ENCODE measurements around the gene SGSM2.

Gene SGSM2

DNA sequence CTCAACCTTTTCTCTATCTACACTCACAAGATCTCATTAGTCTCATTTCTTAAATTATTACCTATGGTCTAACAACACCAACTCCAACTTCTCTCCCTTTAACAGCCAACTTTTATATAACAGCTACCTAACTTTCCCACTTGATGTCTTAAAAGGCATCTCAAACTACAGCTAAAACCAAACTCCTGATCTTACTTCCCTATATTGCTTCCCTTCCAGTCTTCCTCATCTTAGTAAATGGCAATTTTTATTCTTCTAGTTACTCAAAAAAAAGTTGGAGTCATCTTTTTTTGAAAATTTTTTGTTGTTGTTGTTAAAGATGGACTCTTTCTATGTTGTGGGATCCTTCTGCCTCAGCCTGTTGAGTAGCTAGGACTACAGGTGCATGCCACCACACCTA is 18.2 kb upstream of the SGSM2 start:
- peaks cover 28% of the 10 kb centered on the region for H3K36me3 ChIP-seq (ENCODE audit: insufficient read depth, low read length)
- H3K9me2 ChIP-seq (ENCODE audit: low read depth, low read length) = no peaks in the 10 kb centered on the region
- no peak overlapping the region for H3K9ac ChIP-seq (ENCODE audit: low read length)
- H4K20me1 ChIP-seq (ENCODE audit: insufficient read depth, low read length) = no peaks in the 10 kb centered on the region
- H3K27ac ChIP-seq (ENCODE audit: low read depth, low read length, poor library complexity, severe bottlenecking) = no peak overlapping the region
- H2AFZ ChIP-seq (ENCODE audit: low read length) = no peak overlapping the region
- H3K4me1 ChIP-seq (ENCODE audit: insufficient read depth, low read length, severe bottlenecking) = no peaks in the 10 kb centered on the region
- TF ChIP-seq CTCF (IDR thresholded peaks at IDR 0.05; ENCODE audit: low read length) (no peak), EZH2 (IDR thresholded peaks at IDR 0.05; ENCODE audit: borderline replicate concordance, low read length) (no peak)
- H3K9me3 ChIP-seq (ENCODE audit: low read length) = no peaks in the 10 kb centered on the region
- no peaks in the 10 kb centered on the region for H3K27me3 ChIP-seq (ENCODE audit: insufficient read depth, low read length)
- H3K4me3 ChIP-seq (ENCODE audit: low read depth, low read length, poor library complexity, severe bottlenecking) = no peak overlapping the region
- H3K79me2 ChIP-seq (ENCODE audit: insufficient read depth, low read length) = no peaks in the 10 kb centered on the region
- H3F3A ChIP-seq (ENCODE audit: insufficient read depth, low read length) = no peaks in the 10 kb centered on the region
- no peak overlapping the region for H3K4me2 ChIP-seq (ENCODE audit: low read length)

- H4K20me1 ChIP-seq (ENCODE audit: insufficient read depth, low read length) = no peaks in the 10 kb centered on the region
- no peaks in the 10 kb centered on the region for H3K9me2 ChIP-seq (ENCODE audit: low read depth, low read length)
- no peaks in the 10 kb centered on the region for H3K9me3 ChIP-seq (ENCODE audit: low read length)
- H3K79me2 ChIP-seq (ENCODE audit: insufficient read depth, low read length) = no peaks in the 10 kb centered on the region
- H3K27me3 ChIP-seq (ENCODE audit: insufficient read depth, low read length) = no peaks in the 10 kb centered on the region
- no peaks in the 10 kb centered on the region for H3K4me1 ChIP-seq (ENCODE audit: insufficient read depth, low read length, severe bottlenecking)
- TF ChIP-seq CTCF (IDR thresholded peaks at IDR 0.05; ENCODE audit: low read length) (no peak), EZH2 (IDR thresholded peaks at IDR 0.05; ENCODE audit: borderline replicate concordance, low read length) (no peak)
- no peak overlapping the region for H3K4me2 ChIP-seq (ENCODE audit: low read length)
- H3K36me3 ChIP-seq (ENCODE audit: insufficient read depth, low read length) = peaks cover 52% of the 10 kb centered on the region
- H3K9ac ChIP-seq (ENCODE audit: low read length) = no peak overlapping the region
- H3F3A ChIP-seq (ENCODE audit: insufficient read depth, low read length) = no peaks in the 10 kb centered on the region
- H3K4me3 ChIP-seq (ENCODE audit: low read depth, low read length, poor library complexity, severe bottlenecking) = no peak overlapping the region
- H3K27ac ChIP-seq (ENCODE audit: low read depth, low read length, poor library complexity, severe bottlenecking) = no peak overlapping the region
- no peak overlapping the region for H2AFZ ChIP-seq (ENCODE audit: low read length)
These were observed 15.9 kb upstream of the SGSM2 start for GRCh38 chr17:2321399-2321798.

DNA sequence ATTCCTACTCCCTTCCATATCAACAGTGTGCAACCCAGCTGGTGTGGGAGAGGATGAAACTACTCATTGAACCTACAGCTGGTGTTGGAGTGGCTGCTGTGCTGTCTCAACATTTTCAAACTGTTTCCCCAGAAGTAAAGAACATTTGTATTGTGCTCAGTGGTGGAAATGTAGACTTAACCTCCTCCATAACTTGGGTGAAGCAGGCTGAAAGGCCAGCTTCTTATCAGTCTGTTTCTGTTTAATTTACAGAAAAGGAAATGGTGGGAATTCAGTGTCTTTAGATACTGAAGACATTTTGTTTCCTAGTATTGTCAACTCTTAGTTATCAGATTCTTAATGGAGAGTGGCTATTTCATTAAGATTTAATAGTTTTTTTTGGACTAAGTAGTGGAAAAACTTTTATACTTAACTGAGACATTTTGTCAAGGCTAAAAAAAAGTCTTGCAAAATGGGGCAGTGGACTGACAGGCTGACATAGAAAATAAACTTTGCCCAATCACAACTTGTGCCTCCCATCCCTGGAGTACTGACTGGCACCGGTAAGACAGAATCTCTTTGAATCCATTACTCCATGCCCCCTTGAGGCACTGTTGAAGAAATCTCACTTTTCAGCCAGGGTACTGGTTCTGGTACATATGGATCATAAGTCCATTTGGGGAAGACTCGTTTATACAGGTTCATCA is 13.5 kb upstream of the SGSM2 start:
- Histone ChIP-seq H3K4me1 (ENCODE audit: insufficient read depth, low read length, severe bottlenecking) (no peaks in the 10 kb centered on the region), H3K9me2 (ENCODE audit: low read depth, low read length) (no peaks in the 10 kb centered on the region), H3K27ac (ENCODE audit: low read depth, low read length, poor library complexity, severe bottlenecking) (no peak overlapping the region), H3K4me2 (ENCODE audit: low read length) (no peak overlapping the region), H3K9me3 (ENCODE audit: low read length) (no peaks in the 10 kb centered on the region), H2AFZ (ENCODE audit: low read length) (no peak overlapping the region), H3K4me3 (ENCODE audit: low read depth, low read length, poor library complexity, severe bottlenecking) (no peak overlapping the region), H3K79me2 (ENCODE audit: insufficient read depth, low read length) (no peaks in the 10 kb centered on the region), H3K9ac (ENCODE audit: low read length) (no peak overlapping the region), H3F3A (ENCODE audit: insufficient read depth, low read length) (no peaks in the 10 kb centered on the region), H3K36me3 (ENCODE audit: insufficient read depth, low read length) (peaks cover 73% of the 10 kb centered on the region), H3K27me3 (ENCODE audit: insufficient read depth, low read length) (no peaks in the 10 kb centered on the region), H4K20me1 (ENCODE audit: insufficient read depth, low read length) (no peaks in the 10 kb centered on the region)
- TF ChIP-seq CTCF (IDR thresholded peaks at IDR 0.05; ENCODE audit: low read length) (no peak), EZH2 (IDR thresholded peaks at IDR 0.05; ENCODE audit: borderline replicate concordance, low read length) (no peak)
